OCI-LY3 (cell line): ENCODE data around the gene SLC25A26.
A peak's percentile ranks its signal among the peaks of the same experiment; 100 is the strongest.

Source experiments
- H2AFZ ChIP-seq: fragments of 200-600, 300-600 bp; shearing (Covaris generic); 2 replicates; pipeline ENCODE4 v1.6.0; 2014; ENCODE audit warnings: antibody characterized with exemption, low read depth, low read length
- H3K27ac ChIP-seq: fragments of 200-600, 300-600 bp; sonication (generic); 2 replicates; pipeline ENCODE4 v1.5.1; 2014; ENCODE audit warnings: mild to moderate bottlenecking, low read length, moderate library complexity, mixed read lengths
- H3K27me3 ChIP-seq: fragments of 200-600, 300-600 bp; sonication (generic); 2 replicates; pipeline ENCODE4 v1.6.1; 2014; ENCODE audit warnings: low read depth, low read length, mixed read lengths
- H3K36me3 ChIP-seq: fragments of 200-600, 300-600 bp; sonication (generic); replicated peaks from 2 replicates; pipeline ENCODE3; 2014; ENCODE audit warnings: low read depth, low read length, mixed read lengths
- H3K4me1 ChIP-seq: fragments of 300-600, 200-600 bp; sonication (generic); 2 replicates; pipeline ENCODE4 v1.6.1; 2014; ENCODE audit warnings: low read length, mixed read lengths
- H3K4me2 ChIP-seq: fragments of 200-600, 300-600 bp; sonication (generic); 2 replicates; pipeline ENCODE4 v1.6.1; 2014; ENCODE audit warnings: low read length, mixed read lengths
- H3K4me3 ChIP-seq: fragments of 300-600, 200-600 bp; sonication (generic); 2 replicates; pipeline ENCODE4 v1.5.1; 2014; ENCODE audit warnings: antibody characterized with exemption, mild to moderate bottlenecking, low read length, moderate library complexity
- H3K79me2 ChIP-seq: fragments of 300-600, 200-600 bp; shearing (Covaris generic); 2 replicates; pipeline ENCODE4 v1.6.1; 2014; ENCODE audit warnings: mild to moderate bottlenecking, low read length, mixed read lengths
- H3K9ac ChIP-seq: fragments of 300-600, 200-600 bp; shearing (Covaris generic); 2 replicates; pipeline ENCODE4 v1.6.0; 2014; ENCODE audit warnings: mild to moderate bottlenecking, low read length, moderate library complexity
- H3K9me3 ChIP-seq: fragments of 200-600, 300-600 bp; shearing (Covaris generic); 2 replicates; pipeline ENCODE4 v1.6.1; 2014; ENCODE audit warnings: low read length, mixed read lengths; ENCODE audit not compliant: insufficient read depth
- H4K20me1 ChIP-seq: fragments of 200-600, 300-600 bp; sonication (generic); 2 replicates; pipeline ENCODE4 v1.6.1; 2016; ENCODE audit warnings: low read length, mixed read lengths; ENCODE audit not compliant: insufficient read depth
- CTCF ChIP-seq: fragments of 200-600, 300-600 bp; sonication (generic); IDR thresholded peaks from 2 replicates; pipeline ENCODE4 v1.5.1; 2014; ENCODE audit warnings: antibody characterized with exemption, low read length, low read depth
- EZH2phosphoT487 ChIP-seq: fragments of 200-600 bp; shearing (Covaris generic); IDR thresholded peaks from 2 replicates; pipeline ENCODE4 v1.6.1; 2018; ENCODE audit warnings: antibody characterized with exemption, mixed run types, low read depth

Gene SLC25A26

DNA sequence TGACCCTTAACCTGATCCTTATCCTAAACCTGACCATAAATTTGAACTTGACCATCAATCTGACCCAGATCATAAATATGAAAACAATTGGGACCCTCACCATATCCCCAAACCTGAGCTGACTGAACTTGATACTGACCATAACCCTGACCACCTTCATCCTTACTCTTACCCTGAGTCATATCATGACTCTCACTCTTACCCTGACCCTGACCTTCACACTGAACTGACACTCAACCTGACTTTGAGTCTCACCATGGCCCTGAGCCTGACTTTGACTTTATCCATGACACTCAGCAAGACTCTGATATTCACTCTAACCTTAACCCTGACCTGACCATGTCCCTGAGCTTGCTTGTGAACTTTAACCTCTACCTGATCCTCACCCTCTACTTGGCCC, 34.3 kb upstream of the SLC25A26 start:
- no peak overlapping the region for H3K4me2 ChIP-seq
- H3K27me3 ChIP-seq = no peaks in the 10 kb centered on the region
- H3K27ac ChIP-seq = no peak overlapping the region
- no peak overlapping the region for H2AFZ ChIP-seq
- H3K9ac ChIP-seq = no peak overlapping the region
- no peaks in the 10 kb centered on the region for H3K4me1 ChIP-seq
- no peak overlapping the region for H3K4me3 ChIP-seq
- no peaks in the 10 kb centered on the region for H4K20me1 ChIP-seq
- no peaks in the 10 kb centered on the region for H3K9me3 ChIP-seq
- no peaks in the 10 kb centered on the region for H3K79me2 ChIP-seq
- no peaks in the 10 kb centered on the region for H3K36me3 ChIP-seq
- TF ChIP-seq CTCF (no peak), EZH2phosphoT487 (no peak)

GRCh38 chr3:66195347-66195783, 25.4 kb upstream of the SLC25A26 start:
- H3K4me1 ChIP-seq = no peaks in the 10 kb centered on the region
- H3K4me2 ChIP-seq = no peak overlapping the region
- H3K9me3 ChIP-seq = no peaks in the 10 kb centered on the region
- H3K36me3 ChIP-seq = no peaks in the 10 kb centered on the region
- H3K9ac ChIP-seq = no peak overlapping the region
- H3K27ac ChIP-seq = no peak overlapping the region
- TF ChIP-seq EZH2phosphoT487 (no peak), CTCF (no peak)
- H3K4me3 ChIP-seq = no peak overlapping the region
- no peaks in the 10 kb centered on the region for H3K79me2 ChIP-seq
- no peaks in the 10 kb centered on the region for H4K20me1 ChIP-seq
- H2AFZ ChIP-seq = no peak overlapping the region
- H3K27me3 ChIP-seq = peaks cover 12% of the 10 kb centered on the region; the same call in 1 of the 2 replicates

DNA sequence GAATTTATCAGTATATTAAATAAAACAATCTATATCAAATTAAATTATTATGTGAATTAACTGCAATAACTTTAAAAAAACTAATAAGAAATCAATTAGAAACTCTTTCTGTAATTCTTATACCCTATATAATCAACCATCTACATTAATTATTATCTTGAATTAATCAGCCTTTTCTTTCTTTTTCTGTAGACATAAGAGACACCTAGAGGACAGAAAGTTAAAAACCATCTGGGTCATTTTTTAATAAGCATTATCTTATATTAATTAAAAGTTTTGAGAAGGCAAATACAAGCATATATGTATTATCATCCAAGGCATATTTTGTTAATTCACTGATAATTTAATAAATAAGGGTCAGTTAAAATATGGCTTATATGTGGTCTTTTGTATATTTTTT, 24.2 kb upstream of the SLC25A26 start:
- H3K9me3 ChIP-seq = no peaks in the 10 kb centered on the region
- peaks cover 12% of the 10 kb centered on the region; the same call in 1 of the 2 replicates for H3K27me3 ChIP-seq
- no peaks in the 10 kb centered on the region for H3K4me1 ChIP-seq
- TF ChIP-seq CTCF (peak; percentile 36), EZH2phosphoT487 (no peak)
- H3K9ac ChIP-seq = no peak overlapping the region
- H3K36me3 ChIP-seq = no peaks in the 10 kb centered on the region
- no peak overlapping the region for H3K27ac ChIP-seq
- H4K20me1 ChIP-seq = no peaks in the 10 kb centered on the region
- no peaks in the 10 kb centered on the region for H3K79me2 ChIP-seq
- no peak overlapping the region for H2AFZ ChIP-seq
- H3K4me3 ChIP-seq = no peak overlapping the region
- no peak overlapping the region for H3K4me2 ChIP-seq

GRCh38 chr3:66198437-66199088, 22.2 kb upstream of the SLC25A26 start:
- H3K9ac ChIP-seq = no peak overlapping the region
- no peaks in the 10 kb centered on the region for H3K36me3 ChIP-seq
- H3K27me3 ChIP-seq = peaks cover 12% of the 10 kb centered on the region; the same call in 1 of the 2 replicates
- no peak overlapping the region for H3K4me2 ChIP-seq
- TF ChIP-seq CTCF = no peak
- TF ChIP-seq EZH2phosphoT487 = no peak
- no peaks in the 10 kb centered on the region for H4K20me1 ChIP-seq
- no peaks in the 10 kb centered on the region for H3K4me1 ChIP-seq
- H3K9me3 ChIP-seq = no peaks in the 10 kb centered on the region
- no peak overlapping the region for H3K27ac ChIP-seq
- H3K4me3 ChIP-seq = no peak overlapping the region
- no peaks in the 10 kb centered on the region for H3K79me2 ChIP-seq
- H2AFZ ChIP-seq = no peak overlapping the region
